Natural killer cell (primary cell): ENCODE data around the gene CYP4Z1. TPM values are rescaled to one million over a fixed set of nuclear protein-coding genes. Genes with fewer than 3 reads are reported as not detected.
"Not testable (repeated sequence)": the region's sequence is repeated elsewhere in the genome, so short reads cannot be mapped to it uniquely, and the experiment has no call there.

Experiments
- ATAC-seq, 3 donors: fragments of 150-1000 bp in 2 of 3; fragments of 200-7000 bp in 1 of 3; cut with Tn5 transposase; 1 replicate in 1 of 3; 2 replicates in 2 of 3; pipeline ENCODE4 v1.10.0; 2021; ENCODE audit warnings: mild to moderate bottlenecking in 2 of 3, moderate library complexity in 2 of 3
- DNase-seq, 2 donors: peaks; one replicate each; pipeline versions ENCODE4 v3.0.0 to v3.0.0-alpha.2; 2013 to 2021; ENCODE audit warnings: mixed read lengths in 1 of 2
- H3K27ac ChIP-seq: one replicate; pipeline ENCODE4 v1.5.1; 2013; ENCODE audit warnings: mild to moderate bottlenecking, low read length
- H3K27me3 ChIP-seq: one replicate; pipeline ENCODE4 v1.6.1; 2013; ENCODE audit warnings: low read length; ENCODE audit not compliant: control insufficient read depth, insufficient read depth
- H3K36me3 ChIP-seq: one replicate; pipeline ENCODE4 v1.6.1; 2013; ENCODE audit warnings: low read length; ENCODE audit not compliant: control insufficient read depth, insufficient read depth
- H3K4me1 ChIP-seq: one replicate; pipeline ENCODE4 v1.6.1; 2013; ENCODE audit warnings: low read length; ENCODE audit not compliant: control insufficient read depth, insufficient read depth
- H3K4me3 ChIP-seq: one replicate; pipeline ENCODE4 v1.5.1; 2013; ENCODE audit warnings: low read length
- H3K9me3 ChIP-seq: one replicate; pipeline ENCODE4 v1.6.1; 2013; ENCODE audit warnings: low read length; ENCODE audit not compliant: control insufficient read depth, insufficient read depth
- H3K27ac Mint-ChIP-seq, 2 donors: one replicate each; pipeline ENCODE4 v1.8.0; 2022; ENCODE audit warnings: mild to moderate bottlenecking in 2 of 2, mixed read lengths in 2 of 2, moderate library complexity in 1 of 2
- H3K27me3 Mint-ChIP-seq, 2 donors: one replicate each; pipeline ENCODE4 v1.8.0; 2022; ENCODE audit warnings: low read depth in 2 of 2, mixed read lengths in 2 of 2
- H3K36me3 Mint-ChIP-seq: one replicate; pipeline ENCODE4 v1.8.0; 2022; ENCODE audit warnings: mixed read lengths
- H3K4me1 Mint-ChIP-seq, 2 donors: one replicate each; pipeline ENCODE4 v1.8.0; 2022; ENCODE audit warnings: mixed read lengths in 2 of 2
- H3K4me3 Mint-ChIP-seq: one replicate; pipeline ENCODE4 v1.8.0; 2022; ENCODE audit warnings: mild to moderate bottlenecking, moderate library complexity, mixed read lengths
- H3K9me3 Mint-ChIP-seq, 2 donors: one replicate each; pipeline ENCODE4 v1.8.0; 2022; ENCODE audit warnings: mixed read lengths in 2 of 2
- WGBS: methylation state at CpG from one replicate; pipeline ENCODE4 v1.1.7; 2013; ENCODE audit warnings: missing lambda C conversion rate; ENCODE audit not compliant: insufficient coverage; 5-methylcytosine and 5-hydroxymethylcytosine counted together
- intact Hi-C: fragments of 100-400 bp; cut with micrococcal nuclease; formaldehyde crosslinking; loops from one replicate; pipeline ENCODE4 v1.14.2; 2022
- total RNA-seq, 4 donors: library from RNA; stranded (reverse); fragments of 120-200 nt in 1 of 4; gene quantifications; one replicate each; pipeline versions ENCODE4 v1.2.3 to v1.2.4, GENCODE V29; 2013 to 2022
- TF ChIP-seq, protein P1 (sequence below): fragments of 200-600 bp; IDR thresholded peaks from one replicate; pipeline ENCODE4 v1.8.0; 2022; ENCODE audit warnings: antibody characterized with exemption

CYP4Z1 gene
- total RNA-seq, 3 donors from 2014 or later (not counting 1 experiment from before 2014, with no cell fraction given): not detected

DNA sequence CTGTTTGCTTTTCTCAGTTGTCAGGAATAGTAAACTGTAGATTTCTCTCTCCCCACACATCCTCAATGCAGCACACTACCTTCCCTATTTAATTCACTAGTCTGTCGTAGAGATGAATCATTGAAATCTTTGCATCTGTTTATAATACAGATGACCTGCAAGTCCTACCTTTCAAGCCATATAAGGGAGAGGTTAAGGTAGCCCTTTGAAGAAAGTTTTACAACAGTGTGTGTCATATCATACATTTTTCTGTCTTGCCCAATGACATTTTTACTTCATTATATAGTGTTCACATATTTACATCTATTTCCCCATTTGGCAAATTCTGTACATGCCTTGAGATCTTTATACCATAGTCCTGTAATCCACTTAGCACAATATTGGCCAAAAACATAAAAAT is 79.5 kb downstream of the CYP4Z1 start:
- H3K27ac Mint-ChIP-seq, H3K4me1 Mint-ChIP-seq, H3K27me3 ChIP-seq, H3K36me3 ChIP-seq, DNase-seq, ATAC-seq, H3K27ac ChIP-seq, H3K4me1 ChIP-seq, H3K4me3 Mint-ChIP-seq, intact Hi-C loops, H3K9me3 Mint-ChIP-seq, H3K36me3 Mint-ChIP-seq, H3K4me3 ChIP-seq, H3K9me3 ChIP-seq: not testable (repeated sequence)
- peaks cover 20 to 48% of the 10 kb centered on the region in 2 donors for H3K27me3 Mint-ChIP-seq
- WGBS: no CpG with 5 or more reads among the region's 1 CpG

DNA sequence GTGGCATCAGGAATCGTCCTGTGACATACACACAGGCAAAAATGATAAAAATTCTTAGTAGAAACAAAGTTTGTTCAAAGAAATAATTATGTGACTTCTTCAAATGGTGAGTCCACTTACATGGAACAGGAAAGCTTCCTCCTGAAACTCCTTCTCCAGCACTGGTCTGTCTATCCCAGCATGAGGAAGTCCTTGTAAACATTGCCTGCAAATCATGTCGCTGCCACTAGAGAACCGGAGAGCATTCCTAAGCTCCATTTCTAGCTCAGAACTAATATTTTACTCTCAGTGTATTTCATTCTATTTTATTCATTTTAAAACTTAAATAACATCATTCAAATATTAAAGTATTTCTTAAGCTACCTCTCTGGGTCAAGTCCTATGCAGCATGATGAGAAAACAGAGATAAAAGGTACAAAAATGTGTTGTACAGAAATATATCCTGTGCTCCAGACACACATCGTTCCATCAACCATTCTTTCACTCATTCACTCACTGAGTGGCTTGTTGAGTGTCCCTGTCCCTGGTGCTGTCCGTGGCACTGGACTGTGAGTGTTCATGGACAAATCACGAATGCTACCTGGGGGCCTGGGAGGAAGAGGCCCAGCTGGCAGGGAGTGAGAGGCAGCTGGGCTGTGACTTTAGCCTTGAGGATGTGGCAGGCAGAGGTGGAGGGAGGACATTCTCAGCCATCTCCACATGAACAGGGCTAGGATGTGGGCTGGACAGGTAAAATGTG is 80.2 kb downstream of the CYP4Z1 start:
- intact Hi-C loops: no loop called here
- Mint-ChIP-seq H3K27ac (no peak overlapping the region), H3K27me3 (peaks cover 21 to 41% of the 10 kb centered on the region in 2 donors), H3K4me1 (no peaks in the 10 kb centered on the region), H3K4me3 (no peak overlapping the region), H3K36me3 (no peaks in the 10 kb centered on the region), H3K9me3 (no peaks in the 10 kb centered on the region)
- TF ChIP-seq, protein P1, sequence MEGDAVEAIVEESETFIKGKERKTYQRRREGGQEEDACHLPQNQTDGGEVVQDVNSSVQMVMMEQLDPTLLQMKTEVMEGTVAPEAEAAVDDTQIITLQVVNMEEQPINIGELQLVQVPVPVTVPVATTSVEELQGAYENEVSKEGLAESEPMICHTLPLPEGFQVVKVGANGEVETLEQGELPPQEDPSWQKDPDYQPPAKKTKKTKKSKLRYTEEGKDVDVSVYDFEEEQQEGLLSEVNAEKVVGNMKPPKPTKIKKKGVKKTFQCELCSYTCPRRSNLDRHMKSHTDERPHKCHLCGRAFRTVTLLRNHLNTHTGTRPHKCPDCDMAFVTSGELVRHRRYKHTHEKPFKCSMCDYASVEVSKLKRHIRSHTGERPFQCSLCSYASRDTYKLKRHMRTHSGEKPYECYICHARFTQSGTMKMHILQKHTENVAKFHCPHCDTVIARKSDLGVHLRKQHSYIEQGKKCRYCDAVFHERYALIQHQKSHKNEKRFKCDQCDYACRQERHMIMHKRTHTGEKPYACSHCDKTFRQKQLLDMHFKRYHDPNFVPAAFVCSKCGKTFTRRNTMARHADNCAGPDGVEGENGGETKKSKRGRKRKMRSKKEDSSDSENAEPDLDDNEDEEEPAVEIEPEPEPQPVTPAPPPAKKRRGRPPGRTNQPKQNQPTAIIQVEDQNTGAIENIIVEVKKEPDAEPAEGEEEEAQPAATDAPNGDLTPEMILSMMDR: no peak
- Histone ChIP-seq H3K4me1 (no peaks in the 10 kb centered on the region), H3K27me3 (peaks cover 2% of the 10 kb centered on the region), H3K4me3 (no peak overlapping the region), H3K36me3 (no peaks in the 10 kb centered on the region), H3K9me3 (no peaks in the 10 kb centered on the region), H3K27ac (no peak overlapping the region)
- 64% methylated on average over 6 of the region's 6 CpGs for WGBS
- ATAC-seq (no peak), DNase-seq (no peak)

DNA sequence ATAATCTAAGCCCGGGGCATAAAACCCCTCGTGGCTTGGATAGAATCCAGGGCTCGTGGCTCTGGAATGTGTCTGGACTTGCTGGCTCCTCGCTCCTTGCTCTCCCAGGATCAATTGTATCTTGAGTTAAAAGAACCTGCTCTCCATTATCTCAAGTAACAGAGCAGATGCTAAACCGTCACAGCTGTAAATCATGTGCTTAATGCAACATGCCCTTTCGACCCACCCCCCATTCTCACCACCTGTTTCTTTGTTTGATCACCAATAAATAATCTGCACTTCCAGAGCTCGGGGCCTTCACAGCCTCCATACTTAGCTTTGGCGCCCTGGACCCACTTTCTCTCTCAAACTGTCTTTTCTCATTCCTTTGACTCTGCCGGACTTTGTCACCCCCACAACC is 82.1 kb downstream of the CYP4Z1 start:
- H3K9me3 ChIP-seq, H3K36me3 Mint-ChIP-seq, H3K4me3 Mint-ChIP-seq, H3K4me1 Mint-ChIP-seq, H3K27me3 ChIP-seq, H3K4me1 ChIP-seq, DNase-seq, H3K27ac Mint-ChIP-seq, H3K27ac ChIP-seq, ATAC-seq, H3K4me3 ChIP-seq, H3K9me3 Mint-ChIP-seq, H3K36me3 ChIP-seq, intact Hi-C loops: not testable (repeated sequence)
- H3K27me3 Mint-ChIP-seq: peaks cover 25 to 53% of the 10 kb centered on the region in 2 donors
- 74% methylated on average over 9 of the region's 9 CpGs for WGBS

DNA sequence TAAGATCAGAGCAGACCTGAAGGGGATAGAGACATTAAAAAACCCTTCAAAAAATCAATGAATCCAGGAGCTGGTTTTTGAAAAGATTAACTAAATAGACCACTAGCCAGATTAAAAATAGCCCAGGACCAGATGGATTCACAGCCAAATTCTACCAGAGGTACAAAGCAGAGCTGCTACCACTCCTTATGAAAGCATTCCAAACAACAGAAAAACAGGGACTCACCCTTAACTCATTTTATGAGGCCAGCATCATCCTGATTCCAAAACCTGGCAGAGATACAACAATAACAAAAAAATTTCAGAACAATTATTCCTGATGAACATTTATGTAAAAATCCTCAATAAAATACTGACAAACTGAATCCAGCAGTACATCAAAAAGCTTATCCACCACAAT is 89.4 kb downstream of the CYP4Z1 start:
- H3K27me3 ChIP-seq, H3K4me1 Mint-ChIP-seq, DNase-seq, H3K36me3 Mint-ChIP-seq, intact Hi-C loops, H3K4me3 Mint-ChIP-seq, H3K36me3 ChIP-seq, H3K4me1 ChIP-seq, H3K27ac ChIP-seq, H3K9me3 Mint-ChIP-seq, ATAC-seq, H3K4me3 ChIP-seq, H3K27ac Mint-ChIP-seq, H3K9me3 ChIP-seq: not testable (repeated sequence)
- peaks cover 18 to 34% of the 10 kb centered on the region in 2 donors for H3K27me3 Mint-ChIP-seq

DNA sequence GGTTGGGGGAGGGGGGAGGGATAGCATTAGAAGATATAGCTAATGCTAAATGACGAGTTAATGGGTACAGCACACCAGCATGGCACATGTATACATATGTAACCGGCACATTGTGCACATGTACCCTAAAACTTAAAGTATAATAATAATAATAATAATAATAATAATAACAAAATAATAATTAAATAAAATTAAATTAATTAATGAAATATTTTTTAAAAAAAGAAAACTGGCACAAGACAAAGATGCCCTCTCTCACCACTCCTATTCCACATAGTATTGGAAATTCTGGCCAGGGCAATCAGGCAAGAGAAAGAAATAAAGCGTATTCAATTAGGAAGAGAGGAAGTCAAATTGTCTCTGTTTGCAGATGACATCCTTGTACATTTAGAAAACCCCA is 90.9 kb downstream of the CYP4Z1 start:
- H3K27me3 ChIP-seq, H3K4me1 Mint-ChIP-seq, H3K27ac ChIP-seq, H3K4me1 ChIP-seq, H3K9me3 ChIP-seq, ATAC-seq, H3K36me3 ChIP-seq, DNase-seq, H3K9me3 Mint-ChIP-seq, H3K27ac Mint-ChIP-seq, intact Hi-C loops, H3K4me3 Mint-ChIP-seq, H3K4me3 ChIP-seq, H3K36me3 Mint-ChIP-seq: not testable (repeated sequence)
- H3K27me3 Mint-ChIP-seq: peaks cover 15 to 33% of the 10 kb centered on the region in 2 donors
- WGBS: 100% methylated on average over 1 of the region's 3 CpGs
